H1 (cell line): ENCODE measurements around the gene IDI2. TPM values are rescaled to one million over a fixed set of nuclear protein-coding genes. Genes with fewer than 3 reads are reported as not detected.
A peak's percentile ranks its signal among the peaks of the same experiment; 100 is the strongest.

Experiments
- CTCF ChIA-PET: fragments of 300-600 bp; sonication (Branson Sonifier 250); formaldehyde crosslinking; loops from one replicate; lab custom pipeline; 2021; ENCODE audit not compliant: partially characterized antibody; lab: Charles Lee
- POLR2A ChIA-PET: fragments of 300-600 bp; sonication (Branson Sonifier 250); formaldehyde crosslinking; loops from one replicate; lab custom pipeline; 2021; ENCODE audit warnings: inconsistent platforms; ENCODE audit not compliant: partially characterized antibody; lab: Charles Lee
- DNase-seq, 2 experiments: peaks; one replicate each; pipeline versions ENCODE4 v3.0.0 to v3.0.0-alpha.2; 2010 to 2022; ENCODE audit warnings: low spot score in 2 of 2, low read depth in 1 of 2, mixed read lengths in 1 of 2
- FAIRE-seq: peaks from 2 replicates; lab custom pipeline; 2011; peaks lifted over from hg19 to GRCh38; lab: Jason Lieb, UNC
- H2AFZ ChIP-seq: 2 replicates; pipeline ENCODE4 v1.8.1; 2012; ENCODE audit warnings: low read length, inconsistent platforms
- H2AK5ac ChIP-seq: 2 replicates; pipeline ENCODE4 v1.6.1; 2013; ENCODE audit warnings: low read depth, low read length
- H2BK120ac ChIP-seq: replicated peaks from 2 replicates; pipeline ENCODE3; 2013; ENCODE audit warnings: low read depth, low read length, inconsistent platforms
- H2BK12ac ChIP-seq: 2 replicates; pipeline ENCODE4 v1.6.1; 2013; ENCODE audit warnings: low read depth, low read length
- H2BK15ac ChIP-seq: 2 replicates; pipeline ENCODE4 v1.6.1; 2013; ENCODE audit warnings: low read length
- H2BK20ac ChIP-seq: 2 replicates; pipeline ENCODE4 v1.6.1; 2013; ENCODE audit warnings: low read length
- H2BK5ac ChIP-seq: 2 replicates; pipeline ENCODE4 v1.6.1; 2013; ENCODE audit warnings: low read depth, low read length
- H3K14ac ChIP-seq: 2 replicates; pipeline ENCODE4 v1.6.1; 2013; ENCODE audit warnings: inconsistent platforms; ENCODE audit not compliant: insufficient read length
- H3K18ac ChIP-seq: 2 replicates; pipeline ENCODE4 v1.6.1; 2013; ENCODE audit warnings: low read length; ENCODE audit errors: extremely low read depth
- H3K23ac ChIP-seq: 2 replicates; pipeline ENCODE4 v1.6.1; 2013; ENCODE audit warnings: inconsistent platforms; ENCODE audit not compliant: insufficient read length
- H3K23me2 ChIP-seq: 2 replicates; pipeline ENCODE4 v1.6.1; 2013; ENCODE audit warnings: low read depth, low read length
- H3K27ac ChIP-seq: 2 replicates; pipeline ENCODE4 v1.6.1; 2011; ENCODE audit warnings: low read depth, low read length, inconsistent platforms
- H3K27me3 ChIP-seq, 4 experiments: replicated peaks in 1 of 4; 1 replicate in 1 of 4; 2 replicates in 3 of 4; pipeline versions ENCODE4 v1.6.1 to v1.8.1; 2011 to 2013; ENCODE audit warnings: low read length in 3 of 4, mild to moderate bottlenecking in 3 of 4, inconsistent platforms in 2 of 4, mixed read lengths in 2 of 4, moderate library complexity in 1 of 4; ENCODE audit not compliant: control insufficient read depth in 3 of 4, insufficient read depth in 3 of 4; ENCODE audit errors: extremely low read depth in 1 of 4
- H3K36me3 ChIP-seq, 4 experiments: 2 replicates each; pipeline versions ENCODE4 v1.6.1 to v1.8.1; 2011 to 2013; ENCODE audit warnings: mild to moderate bottlenecking in 4 of 4, low read length in 3 of 4, moderate library complexity in 2 of 4, control low read depth in 1 of 4, inconsistent platforms in 1 of 4; ENCODE audit not compliant: insufficient read depth in 4 of 4, control insufficient read depth in 2 of 4
- H3K4ac ChIP-seq: replicated peaks from 2 replicates; pipeline ENCODE3; 2013; ENCODE audit warnings: low read length, low read depth, mixed read lengths, inconsistent platforms; ENCODE audit not compliant: insufficient read length
- H3K4me1 ChIP-seq, 4 experiments: replicated peaks in 1 of 4; 1 replicate in 1 of 4; 2 replicates in 3 of 4; pipeline versions ENCODE4 v1.6.1 to v1.8.1; 2011 to 2013; ENCODE audit warnings: low read length in 3 of 4, inconsistent platforms in 2 of 4, mixed read lengths in 1 of 4; ENCODE audit not compliant: insufficient read depth in 4 of 4, control insufficient read depth in 3 of 4
- H3K4me2 ChIP-seq, 2 experiments: 2 replicates each; pipeline versions ENCODE4 v1.6.1 to v1.8.1; 2011 to 2013; ENCODE audit warnings: low read depth in 2 of 2, low read length in 2 of 2, control low read depth in 1 of 2, inconsistent platforms in 1 of 2, mild to moderate bottlenecking in 1 of 2; ENCODE audit not compliant: insufficient read depth in 1 of 2
- H3K4me3 ChIP-seq, 4 experiments: fragments of 200-600, 300-600 bp in 1 of 4; sonication (generic), shearing (Covaris generic), sonication (Bioruptor Twin) in 1 of 4; 2 replicates each; pipeline versions ENCODE4 v1.5.1 to v1.8.1; 2011 to 2016; ENCODE audit warnings: low read length in 4 of 4, low read depth in 3 of 4, control low read depth in 2 of 4, inconsistent platforms in 2 of 4, mild to moderate bottlenecking in 2 of 4, mixed read lengths in 1 of 4, moderate library complexity in 1 of 4; ENCODE audit not compliant: insufficient read depth in 2 of 4; ENCODE audit errors: extremely low read depth in 1 of 4
- H3K56ac ChIP-seq: replicated peaks from 2 replicates; pipeline ENCODE3; 2013; ENCODE audit warnings: low read depth, mild to moderate bottlenecking, mixed read lengths, low read length, inconsistent platforms; ENCODE audit not compliant: insufficient read length
- H3K79me1 ChIP-seq: 2 replicates; pipeline ENCODE4 v1.6.1; 2013; ENCODE audit warnings: low read depth, low read length, control low read depth
- H3K79me2 ChIP-seq, 2 experiments: 2 replicates each; pipeline versions ENCODE4 v1.6.1 to v1.8.1; 2012 to 2013; ENCODE audit warnings: low read length in 2 of 2, mild to moderate bottlenecking in 2 of 2, inconsistent platforms in 1 of 2; ENCODE audit not compliant: insufficient read depth in 2 of 2, control insufficient read depth in 1 of 2
- H3K9ac ChIP-seq, 4 experiments: replicated peaks in 1 of 4; 1 replicate in 1 of 4; 2 replicates in 3 of 4; pipeline versions ENCODE4 v1.6.1 to v1.8.1; 2011 to 2013; ENCODE audit warnings: low read depth in 3 of 4, low read length in 3 of 4, control low read depth in 2 of 4, mild to moderate bottlenecking in 2 of 4, moderate library complexity in 2 of 4, inconsistent platforms in 1 of 4; ENCODE audit errors: extremely low read depth in 1 of 4
- H3K9me3 ChIP-seq, 2 experiments: 2 replicates each; pipeline versions ENCODE4 v1.6.1 to v1.8.1; 2012 to 2013; ENCODE audit warnings: mild to moderate bottlenecking in 2 of 2, moderate library complexity in 2 of 2, control low read depth in 1 of 2, inconsistent platforms in 1 of 2, low read depth in 1 of 2, low read length in 1 of 2, mixed read lengths in 1 of 2; ENCODE audit not compliant: insufficient read depth in 2 of 2
- H4K20me1 ChIP-seq, 2 experiments: replicated peaks in 1 of 2; 2 replicates each; pipeline versions ENCODE3 to v1.8.1; 2011 to 2013; ENCODE audit warnings: inconsistent platforms in 2 of 2, low read length in 2 of 2, mild to moderate bottlenecking in 1 of 2; ENCODE audit not compliant: insufficient read depth in 2 of 2, control insufficient read depth in 1 of 2
- H4K5ac ChIP-seq: 2 replicates; pipeline ENCODE4 v1.6.1; 2013; ENCODE audit warnings: low read length, low read depth, mixed read lengths, inconsistent platforms; ENCODE audit not compliant: insufficient read length
- H4K8ac ChIP-seq: 2 replicates; pipeline ENCODE4 v1.8.0; 2013; ENCODE audit warnings: mild to moderate bottlenecking, moderate library complexity, low read length, inconsistent platforms; ENCODE audit not compliant: insufficient read depth; ENCODE audit errors: extremely low read depth
- H4K91ac ChIP-seq: replicated peaks from 2 replicates; pipeline ENCODE3; 2013; ENCODE audit warnings: low read length, mixed read lengths, inconsistent platforms; ENCODE audit not compliant: insufficient read length
- ASH2L ChIP-seq: fragments of 200-600, 300-600 bp; sonication (generic); IDR thresholded peaks from one replicate; pipeline ENCODE4 v1.7.1; 2017; ENCODE audit warnings: low read length
- CREB1 ChIP-seq: IDR thresholded peaks from 2 replicates; pipeline ENCODE4 v1.6.1; 2012; ENCODE audit warnings: inconsistent platforms
- KDM1A ChIP-seq: fragments of 200-600, 300-600 bp; sonication (generic); IDR thresholded peaks from 2 replicates; pipeline ENCODE4 v1.7.1; 2016; ENCODE audit warnings: mild to moderate bottlenecking, low read length, borderline replicate concordance
- KDM4A ChIP-seq: IDR thresholded peaks from one replicate; pipeline ENCODE4 v1.7.1; 2012; ENCODE audit warnings: low read depth, mild to moderate bottlenecking, moderate library complexity, low read length, inconsistent platforms; ENCODE audit not compliant: severe bottlenecking
- KDM5A ChIP-seq: fragments of 200-600 bp; IDR thresholded peaks from 2 replicates; pipeline ENCODE4 v1.7.1; 2012; ENCODE audit warnings: mild to moderate bottlenecking, low read length, inconsistent platforms, mixed read lengths
- NRF1 ChIP-seq: IDR thresholded peaks from 2 replicates; pipeline ENCODE4 v1.6.1; 2011; ENCODE audit warnings: mild to moderate bottlenecking, low read depth, low read length, improper control_type of control experiment
- RBBP5 ChIP-seq: IDR thresholded peaks from 2 replicates; pipeline ENCODE4 v1.7.1; 2012; ENCODE audit warnings: low read depth, mild to moderate bottlenecking, inconsistent platforms, low read length, moderate library complexity, borderline replicate concordance
- RXRA ChIP-seq: IDR thresholded peaks from 2 replicates; pipeline ENCODE4 v1.6.1; 2011; ENCODE audit warnings: low read depth, mild to moderate bottlenecking, low read length, moderate library complexity; ENCODE audit not compliant: insufficient read depth
- SIN3A ChIP-seq, 2 experiments: IDR thresholded peaks in 1 of 2; conservative IDR thresholded peaks in 1 of 2; 2 replicates each; pipeline ENCODE4 v1.6.1; 2011 to 2012; ENCODE audit warnings: low read length in 2 of 2, improper control_type of control experiment in 1 of 2, low read depth in 1 of 2, mild to moderate bottlenecking in 1 of 2
- SRF ChIP-seq: IDR thresholded peaks from 2 replicates; pipeline ENCODE4 v1.6.1; 2011; ENCODE audit warnings: mild to moderate bottlenecking, low read depth, low read length, moderate library complexity
- WGBS, 2 experiments: shearing (Covaris generic) in 1 of 2; methylation state at CpG; one replicate each; pipeline versions ENCODE4 v1.1.6 to v1.1.7; 2013 to 2015; ENCODE audit warnings: low lambda C conversion rate in 2 of 2, mixed read lengths in 2 of 2, inconsistent platforms in 1 of 2, low coverage in 1 of 2, missing lambda C conversion rate in 1 of 2; ENCODE audit not compliant: insufficient replicate concordance in 2 of 2, insufficient coverage in 1 of 2, insufficient read length in 1 of 2; ENCODE audit errors: extremely low coverage in 1 of 2, missing lambda C conversion rate in 1 of 2; 5-methylcytosine and 5-hydroxymethylcytosine counted together
- polyA plus RNA-seq, 7 experiments: library from polyadenylated mRNA; depleted of rRNA in 3 of 7; stranded (reverse) in 5 of 7; unstranded in 2 of 7; fragments of >200 nt in 5 of 7; fragments of 200-250 nt in 2 of 7; gene quantifications; 1 replicate in 5 of 7; 2 replicates in 1 of 7; 4 replicates in 1 of 7; pipeline versions ENCODE4 v1.2.1 to v1.2.3, GENCODE V29; 2011 to 2013; ENCODE audit warnings: missing spikeins in 2 of 7, mixed read lengths in 2 of 7
- total RNA-seq: library from RNA; stranded (reverse); fragmentation: NEBNext Ultra II Directional; extraction: Animal tissue kit (Norgen Biotek cat#: 25700); gene quantifications from 2 replicates; pipeline ENCODE4 v1.2.1, GENCODE V29; 2021
- TF ChIP-seq, protein P1 (sequence below): IDR thresholded peaks from 2 replicates; pipeline ENCODE4 v1.6.1; 2012; ENCODE audit warnings: low read length, inconsistent platforms

IDI2 gene
- total and polyA plus RNA-seq, 2 of the 8 experiments (the other 6 are each of a cell fraction or from before 2014, with no cell fraction given), result not detected

DNA sequence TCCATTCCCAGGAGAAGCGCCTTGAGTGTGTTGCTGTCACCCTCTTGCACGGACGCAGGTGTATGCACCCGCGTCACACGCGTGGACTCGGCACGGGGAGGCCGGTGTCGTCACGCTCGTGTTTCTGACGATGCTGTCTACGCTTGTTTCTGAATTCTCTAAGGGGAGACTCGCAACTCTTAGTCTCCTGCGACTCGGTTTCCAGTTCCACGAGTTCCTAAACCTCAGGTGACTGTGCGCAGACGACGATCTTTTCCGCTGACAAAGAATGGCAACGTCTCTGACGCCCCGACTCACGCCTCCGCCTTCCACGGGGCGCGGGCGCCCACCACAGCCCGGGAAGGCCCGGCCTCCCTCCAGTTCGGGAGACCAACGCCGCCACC lies 22.7 kb upstream of the IDI2 start:
- DNase-seq, result no peak
- FAIRE-seq, result no peak
- H3K4ac ChIP-seq, result peak overlapping the region; percentile 86
- H3K79me2 ChIP-seq, result peaks cover 24 to 79% of the 10 kb centered on the region in 2 experiments
- H2BK5ac ChIP-seq, result peak overlapping the region; percentile 99
- ChIA-PET CTCF (no interaction called here), POLR2A (interaction anchor here (0.8 to 2.9 kb wide), 15 partner anchors 9 to 120 kb away, joined by 3 to 22 read pairs (median 4); partner anchors contain the start of gene GTPBP4)
- H3K4me1 ChIP-seq, result peaks cover 0 to 5% (median 2%) of the 10 kb centered on the region in 4 experiments; a peak in 3 of 7 replicates
- H3K9ac ChIP-seq, result peak overlapping the region; percentile 72 to 91 (median 86)
- peak overlapping the region; percentile 60 for H2BK12ac ChIP-seq
- peak overlapping the region; percentile 76 to 97 for H3K4me2 ChIP-seq
- H3K27me3 ChIP-seq, result no peaks in the 10 kb centered on the region
- peak overlapping the region; percentile 61 for H3K27ac ChIP-seq
- H3K36me3 ChIP-seq, result peaks cover 2 to 33% (median 5%) of the 10 kb centered on the region in 4 experiments; a peak in 6 of 8 replicates
- no peak overlapping the region for H2AK5ac ChIP-seq
- H2BK20ac ChIP-seq, result 0 out of 2 replicates have a peak overlapping the region, but pooled peaks have one; percentile 77
- no peaks in the 10 kb centered on the region; the same call in 1 of the 2 replicates for H3K23me2 ChIP-seq
- peak overlapping the region; percentile 2 for H4K91ac ChIP-seq
- H4K20me1 ChIP-seq, result peaks cover 6 to 23% of the 10 kb centered on the region in 2 experiments
- H4K5ac ChIP-seq, result peak overlapping the region; percentile 1
- 2% methylated on average over 37 of the region's 37 CpGs; no CpG with 5 or more reads in 1 of the 2 experiments for WGBS, 2 experiments
- H4K8ac ChIP-seq, result peak overlapping the region; percentile 97
- H3K23ac ChIP-seq, result no peak overlapping the region
- peak overlapping the region; percentile 75; the same call in 1 of the 2 replicates for H3K18ac ChIP-seq
- H2AFZ ChIP-seq, result no peak overlapping the region
- H3K79me1 ChIP-seq, result peaks cover 10% of the 10 kb centered on the region; the same call in 1 of the 2 replicates
- H2BK120ac ChIP-seq, result peak overlapping the region; percentile 97
- no peak overlapping the region for H3K14ac ChIP-seq
- no peaks in the 10 kb centered on the region for H3K9me3 ChIP-seq
- H3K4me3 ChIP-seq, result peak overlapping the region; percentile 79 to 98 (median 95)
- H2BK15ac ChIP-seq, result peak overlapping the region; percentile 77; the same call in 1 of the 2 replicates
- H3K56ac ChIP-seq, result peak overlapping the region; percentile 32
- TF ChIP-seq RBBP5 (no peak), SRF (no peak), ASH2L (peak; percentile 40), RXRA (no peak), KDM4A (peak; percentile 49), SIN3A (conservative IDR thresholded peaks at IDR 0.05 in 1 of 2, IDR thresholded peaks at IDR 0.05 in 1 of 2; ENCODE audit: low read depth in 1 of 2, low read length in 2 of 2) (peak in 1 of 2 experiments; percentile 5; a peak in 1 of 4 replicates), CREB1 (0 out of 2 replicates have a peak, but pooled peaks have one; percentile 28), NRF1 (no peak), KDM5A (0 out of 2 replicates have a peak, but pooled peaks have one; percentile 18), KDM1A (no peak)
- TF ChIP-seq, protein P1, sequence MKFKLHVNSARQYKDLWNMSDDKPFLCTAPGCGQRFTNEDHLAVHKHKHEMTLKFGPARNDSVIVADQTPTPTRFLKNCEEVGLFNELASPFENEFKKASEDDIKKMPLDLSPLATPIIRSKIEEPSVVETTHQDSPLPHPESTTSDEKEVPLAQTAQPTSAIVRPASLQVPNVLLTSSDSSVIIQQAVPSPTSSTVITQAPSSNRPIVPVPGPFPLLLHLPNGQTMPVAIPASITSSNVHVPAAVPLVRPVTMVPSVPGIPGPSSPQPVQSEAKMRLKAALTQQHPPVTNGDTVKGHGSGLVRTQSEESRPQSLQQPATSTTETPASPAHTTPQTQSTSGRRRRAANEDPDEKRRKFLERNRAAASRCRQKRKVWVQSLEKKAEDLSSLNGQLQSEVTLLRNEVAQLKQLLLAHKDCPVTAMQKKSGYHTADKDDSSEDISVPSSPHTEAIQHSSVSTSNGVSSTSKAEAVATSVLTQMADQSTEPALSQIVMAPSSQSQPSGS, result no peak
